GM12878 (cell line): Measurements from ENCODE around the gene PRR12.

Experiments
- ETV6 ChIP-seq, 2 experiments: fragments of 450-650 bp in 1 of 2; IDR thresholded peaks in 1 of 2; conservative IDR thresholded peaks in 1 of 2; 2 replicates each; pipeline ENCODE4 v1.6.1; 2014; ENCODE audit warnings: antibody characterized with exemption in 1 of 2, borderline replicate concordance in 1 of 2, low read depth in 1 of 2, mild to moderate bottlenecking in 1 of 2, moderate library complexity in 1 of 2
- GABPA ChIP-seq: IDR thresholded peaks from 2 replicates; pipeline ENCODE4 v1.6.1; 2014; ENCODE audit warnings: antibody characterized with exemption, low read depth, mild to moderate bottlenecking, inconsistent platforms
- HDAC6 ChIP-seq: fragments of 200-600 bp; sonication (generic); IDR thresholded peaks from one replicate; pipeline ENCODE4 v1.8.0; 2017; ENCODE audit warnings: antibody characterized with exemption; ENCODE audit not compliant: unreplicated experiment
- SUPT20H ChIP-seq: IDR thresholded peaks from 2 replicates; pipeline ENCODE4 v1.6.1; 2011; ENCODE audit warnings: low read depth, mild to moderate bottlenecking, low read length, moderate library complexity, borderline replicate concordance; ENCODE audit not compliant: control insufficient read depth
- TCF12 ChIP-seq: IDR thresholded peaks from 2 replicates; pipeline ENCODE4 v1.6.1; 2011; ENCODE audit warnings: low read depth, mild to moderate bottlenecking, low read length
- TCF3 ChIP-seq: IDR thresholded peaks from 2 replicates; pipeline ENCODE4 v1.6.1; 2012; ENCODE audit warnings: low read depth, mild to moderate bottlenecking, low read length, borderline replicate concordance; ENCODE audit not compliant: insufficient read depth
- ZNF274 ChIP-seq: IDR thresholded peaks from one replicate; pipeline ENCODE4 v1.8.0; 2011; ENCODE audit not compliant: insufficient read length, insufficient read depth
- ZNF622 ChIP-seq: fragments of 450-650 bp; IDR thresholded peaks from 2 replicates; pipeline ENCODE4 v1.6.1; 2017; ENCODE audit warnings: mild to moderate bottlenecking, inconsistent platforms
- TF ChIP-seq, protein P1 (sequence below): fragments of 450-650 bp; IDR thresholded peaks from 2 replicates; pipeline ENCODE4 v1.6.1; 2014; ENCODE audit warnings: mild to moderate bottlenecking
- TF ChIP-seq, protein P2 (sequence below), 3 experiments: IDR thresholded peaks in 2 of 3; conservative IDR thresholded peaks in 1 of 3; 2 replicates each; pipeline ENCODE4 v1.5.1; 2011; ENCODE audit warnings: low read depth in 3 of 3, low read length in 3 of 3, mild to moderate bottlenecking in 3 of 3, control low read depth in 2 of 3, moderate library complexity in 2 of 3, inconsistent platforms in 1 of 3, mixed read lengths in 1 of 3; ENCODE audit not compliant: control insufficient read depth in 2 of 3, insufficient read depth in 1 of 3; ENCODE audit errors: extremely low read depth in 1 of 3

DNA sequence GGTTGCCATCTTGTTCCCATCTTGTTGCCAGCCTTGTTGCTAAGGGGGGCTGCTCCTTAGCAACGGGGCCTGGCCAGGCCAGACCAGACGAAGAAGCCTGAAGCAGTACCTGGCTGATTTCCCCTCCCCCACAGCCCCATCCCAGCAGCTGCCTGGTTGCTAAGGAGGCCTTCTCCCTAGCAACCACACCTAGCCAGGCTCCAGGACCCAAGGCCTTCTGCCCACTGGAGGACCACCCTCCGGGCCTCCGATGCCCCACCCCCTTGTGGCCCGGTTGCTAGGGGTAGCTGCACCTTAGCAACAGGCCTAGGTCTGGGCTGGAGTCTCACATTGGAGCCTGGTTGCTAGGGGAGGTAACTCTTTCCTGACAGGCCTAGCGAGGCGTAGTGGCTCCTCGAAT is 6.0 kb upstream of the PRR12 start:
- TF ChIP-seq GABPA = no peak
- no peak for TF ChIP-seq ZNF622
- no peak for TF ChIP-seq HDAC6
- no peak for TF ChIP-seq ZNF274
- TF ChIP-seq SUPT20H = no peak
- no peak for TF ChIP-seq TCF3
- TF ChIP-seq TCF12 = no peak
- TF ChIP-seq, protein P1, sequence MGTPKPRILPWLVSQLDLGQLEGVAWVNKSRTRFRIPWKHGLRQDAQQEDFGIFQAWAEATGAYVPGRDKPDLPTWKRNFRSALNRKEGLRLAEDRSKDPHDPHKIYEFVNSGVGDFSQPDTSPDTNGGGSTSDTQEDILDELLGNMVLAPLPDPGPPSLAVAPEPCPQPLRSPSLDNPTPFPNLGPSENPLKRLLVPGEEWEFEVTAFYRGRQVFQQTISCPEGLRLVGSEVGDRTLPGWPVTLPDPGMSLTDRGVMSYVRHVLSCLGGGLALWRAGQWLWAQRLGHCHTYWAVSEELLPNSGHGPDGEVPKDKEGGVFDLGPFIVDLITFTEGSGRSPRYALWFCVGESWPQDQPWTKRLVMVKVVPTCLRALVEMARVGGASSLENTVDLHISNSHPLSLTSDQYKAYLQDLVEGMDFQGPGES = no peak
- TF ChIP-seq ETV6 (conservative IDR thresholded peaks at IDR 0.05 in 1 of 2, IDR thresholded peaks at IDR 0.05 in 1 of 2; ENCODE audit: borderline replicate concordance in 1 of 2, low read depth in 1 of 2) = no peak
- TF ChIP-seq, protein P2, sequence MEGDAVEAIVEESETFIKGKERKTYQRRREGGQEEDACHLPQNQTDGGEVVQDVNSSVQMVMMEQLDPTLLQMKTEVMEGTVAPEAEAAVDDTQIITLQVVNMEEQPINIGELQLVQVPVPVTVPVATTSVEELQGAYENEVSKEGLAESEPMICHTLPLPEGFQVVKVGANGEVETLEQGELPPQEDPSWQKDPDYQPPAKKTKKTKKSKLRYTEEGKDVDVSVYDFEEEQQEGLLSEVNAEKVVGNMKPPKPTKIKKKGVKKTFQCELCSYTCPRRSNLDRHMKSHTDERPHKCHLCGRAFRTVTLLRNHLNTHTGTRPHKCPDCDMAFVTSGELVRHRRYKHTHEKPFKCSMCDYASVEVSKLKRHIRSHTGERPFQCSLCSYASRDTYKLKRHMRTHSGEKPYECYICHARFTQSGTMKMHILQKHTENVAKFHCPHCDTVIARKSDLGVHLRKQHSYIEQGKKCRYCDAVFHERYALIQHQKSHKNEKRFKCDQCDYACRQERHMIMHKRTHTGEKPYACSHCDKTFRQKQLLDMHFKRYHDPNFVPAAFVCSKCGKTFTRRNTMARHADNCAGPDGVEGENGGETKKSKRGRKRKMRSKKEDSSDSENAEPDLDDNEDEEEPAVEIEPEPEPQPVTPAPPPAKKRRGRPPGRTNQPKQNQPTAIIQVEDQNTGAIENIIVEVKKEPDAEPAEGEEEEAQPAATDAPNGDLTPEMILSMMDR (IDR thresholded peaks at IDR 0.05 in 2 of 3, conservative IDR thresholded peaks at IDR 0.05 in 1 of 3; ENCODE audit: control insufficient read depth in 2 of 3, extremely low read depth in 1 of 3, insufficient read depth in 1 of 3, low read depth in 3 of 3, low read length in 3 of 3) = no peak
